Suppressor macrophage (primary cell): Measurements from ENCODE around the gene PLEKHH2.
"Not testable (repeated sequence)": the region's sequence is repeated elsewhere in the genome, so short reads cannot be mapped to it uniquely, and the experiment has no call there.

Experiments used
- DNase-seq, 4 experiments: peaks; one replicate each; pipeline ENCODE4 v3.0.0-alpha.2; 2020 to 2022

The PLEKHH2 gene

GRCh38 chr2:43636621-43637020 lies 439 bp upstream of the PLEKHH2 start:
- no peak for DNase-seq

GRCh38 chr2:43642363-43642762 lies 5.3 kb downstream of the PLEKHH2 start:
- peak in 1 of 4 experiments; percentile 4 for DNase-seq

DNA sequence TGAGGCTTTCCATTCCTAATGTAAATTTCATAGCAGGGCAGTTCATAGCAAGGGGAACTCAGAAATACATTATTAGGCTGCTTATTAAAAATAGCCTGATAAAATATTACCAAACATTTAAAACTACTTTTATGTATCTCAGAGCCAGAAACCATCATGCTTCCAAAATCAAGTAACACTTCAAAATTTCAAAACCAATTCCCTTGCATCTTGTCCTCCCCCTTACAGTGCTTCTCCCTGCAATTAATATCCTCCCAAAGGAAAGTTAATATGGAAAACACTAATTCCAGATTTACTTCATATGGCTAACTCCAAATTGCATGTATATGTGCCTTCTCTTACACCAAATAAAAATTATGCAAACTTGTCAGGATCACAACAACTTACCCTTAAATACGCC lies 6.6 kb downstream of the PLEKHH2 start:
- no peak for DNase-seq

GRCh38 chr2:43648994-43649701 lies 12.1 kb downstream of the PLEKHH2 start:
- DNase-seq, result no peak

GRCh38 chr2:43653506-43653905 lies 16.4 kb downstream of the PLEKHH2 start:
- peak in 1 of 4 experiments; percentile 8 for DNase-seq

- no peak for DNase-seq
These were observed 20.2 kb downstream of the PLEKHH2 start for GRCh38 chr2:43657241-43657640.

DNA sequence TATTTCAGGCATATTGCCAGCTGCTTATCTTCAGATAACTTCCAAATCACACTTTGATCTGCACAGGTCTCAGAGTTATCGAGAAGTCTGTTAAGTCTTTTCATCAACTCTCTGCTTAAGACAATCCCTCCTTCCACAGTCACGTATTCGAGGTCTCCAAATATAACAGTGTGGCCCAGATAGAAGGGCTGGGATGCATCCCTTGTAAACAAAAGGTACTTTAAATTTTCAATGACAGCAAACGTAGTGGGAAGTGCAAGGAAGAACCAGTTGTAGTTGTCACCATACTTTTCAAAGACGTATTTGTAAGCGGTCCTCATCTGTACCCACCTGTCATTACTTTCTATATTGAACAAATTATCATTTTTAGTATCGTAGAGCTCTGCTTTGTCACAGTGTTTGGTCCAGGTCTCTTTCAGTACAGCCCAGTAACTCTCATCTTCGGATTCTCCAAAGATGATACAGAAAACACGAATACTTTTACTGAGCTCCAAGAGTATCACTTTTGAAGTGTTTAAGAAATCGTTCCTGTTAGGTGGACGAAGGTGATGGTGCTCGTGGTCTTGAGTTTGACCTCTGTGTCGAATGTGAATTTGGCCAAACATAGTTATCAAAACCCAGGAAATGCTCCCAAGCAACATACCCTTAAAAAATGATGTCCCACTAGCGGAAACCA lies 38.7 kb downstream of the PLEKHH2 start:
- no peak for DNase-seq

GRCh38 chr2:43676322-43677050 lies 39.4 kb downstream of the PLEKHH2 start, which contains the start of gene C1GALT1C1L:
TSS of gene C1GALT1C1L (minus strand) at chr2:43676429. CDS start at chr2:43676322, 107 bp downstream.
- DNase-seq, result peak in 2 of 4 experiments; percentile 12 to 32

DNA sequence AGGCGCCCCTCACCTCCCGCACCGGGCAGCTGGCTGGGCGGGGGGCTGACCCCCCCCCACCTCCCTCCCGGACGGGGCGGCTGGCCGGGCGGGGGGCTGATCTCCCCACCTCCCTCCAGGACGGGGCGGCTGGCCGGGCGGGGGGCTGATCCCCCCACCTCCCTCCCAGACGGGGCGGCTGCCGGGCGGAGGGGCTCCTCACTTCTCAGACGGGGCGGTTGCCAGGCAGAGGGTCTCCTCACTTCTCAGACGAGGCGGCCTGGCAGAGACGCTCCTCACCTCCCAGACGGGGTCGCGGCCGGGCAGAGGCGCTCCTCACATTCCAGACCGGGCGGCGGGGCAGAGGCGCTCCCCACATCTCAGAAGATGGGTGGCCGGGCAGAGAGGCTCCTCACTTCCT lies 40.7 kb downstream of the PLEKHH2 start:
- not testable (repeated sequence) for DNase-seq

GRCh38 chr2:43685357-43685756 lies 48.3 kb downstream of the PLEKHH2 start:
- peak in 1 of 4 experiments; percentile 19 for DNase-seq

GRCh38 chr2:43689999-43690398 lies 52.9 kb downstream of the PLEKHH2 start:
- DNase-seq, result no peak

DNA sequence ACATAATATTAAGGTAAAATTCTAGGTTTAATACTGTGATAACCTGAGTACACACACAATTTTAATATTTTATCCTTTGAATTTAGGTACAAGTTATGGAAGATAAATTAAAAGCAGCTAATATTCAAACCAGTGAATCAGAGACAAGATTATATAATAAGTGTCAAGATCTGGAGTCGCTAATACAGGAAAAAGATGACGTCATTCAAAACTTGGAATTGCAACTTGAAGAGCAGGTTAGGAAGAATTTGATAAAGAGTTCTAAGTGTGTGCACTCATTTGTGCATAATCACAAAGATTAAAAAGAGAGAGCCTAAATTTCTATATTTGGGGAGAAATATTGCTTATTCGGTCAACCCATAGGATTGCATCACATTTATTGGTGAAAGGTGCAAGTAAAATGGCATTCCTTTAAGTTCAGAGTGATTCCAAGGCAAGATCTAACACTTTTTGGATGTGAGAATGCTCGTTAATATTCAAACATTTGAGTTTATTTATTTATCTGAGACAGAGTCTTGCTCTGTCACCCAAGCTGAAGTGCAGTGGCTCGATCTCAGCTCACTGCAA lies 55.5 kb downstream of the PLEKHH2 start:
- DNase-seq, result no peak

- DNase-seq, result not testable (repeated sequence)
These were observed 61.1 kb downstream of the PLEKHH2 start for GRCh38 chr2:43698140-43698539.

DNA sequence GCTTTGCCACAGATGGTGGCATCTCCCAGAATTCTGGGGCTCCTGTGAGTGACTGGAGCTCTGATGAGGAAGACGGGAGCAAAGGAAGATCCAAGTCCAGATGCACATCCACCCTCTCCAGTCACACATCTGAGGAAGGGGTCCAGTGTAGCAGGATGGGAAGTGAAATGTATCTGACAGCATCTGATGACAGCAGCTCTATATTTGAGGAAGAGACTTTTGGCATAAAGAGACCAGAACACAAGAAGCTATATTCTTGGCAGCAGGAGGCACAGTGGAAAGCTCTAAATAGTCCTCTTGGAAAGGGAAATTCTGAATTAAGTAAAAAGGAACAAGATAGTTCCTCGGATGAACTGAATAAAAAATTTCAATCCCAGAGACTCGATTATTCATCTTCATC lies 62.7 kb downstream of the PLEKHH2 start:
- no peak for DNase-seq

- peak in 2 of 4 experiments; percentile 26 to 41 for DNase-seq
These were observed 64.1 kb downstream of the PLEKHH2 start for GRCh38 chr2:43701111-43701510.

DNA sequence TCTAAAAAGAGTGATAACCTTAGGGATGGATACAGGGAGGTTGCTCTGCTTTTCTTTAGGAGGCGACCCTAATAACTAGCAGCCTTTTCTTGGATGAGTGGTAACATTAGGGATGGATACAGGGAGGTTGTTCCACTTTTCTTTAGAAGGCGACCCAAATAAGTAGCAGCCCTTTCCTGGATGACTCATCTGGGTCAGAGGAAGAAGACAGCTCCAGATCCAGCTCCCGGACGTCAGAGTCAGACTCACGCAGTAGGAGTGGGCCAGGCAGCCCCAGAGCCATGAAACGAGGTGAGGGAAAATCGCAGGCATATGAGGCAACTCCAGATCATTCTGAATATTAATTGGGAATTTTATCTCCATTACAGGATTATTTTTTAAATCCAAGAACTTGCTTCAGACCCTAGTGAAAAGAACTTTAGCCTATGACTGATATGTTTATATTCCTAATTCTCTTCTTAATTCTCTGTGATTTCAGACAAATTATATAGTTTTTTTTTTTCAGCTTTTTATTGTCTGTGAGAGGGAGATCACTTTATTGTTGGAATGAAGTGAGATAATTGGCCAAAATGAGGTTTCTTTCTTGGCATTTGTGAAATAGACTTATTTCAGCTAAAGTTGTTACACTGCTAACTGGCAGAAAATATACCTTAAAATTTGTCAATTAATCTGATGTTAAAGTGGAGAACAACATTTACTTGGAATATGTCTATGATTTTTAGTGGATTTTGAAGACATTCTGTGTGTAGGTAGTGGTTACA lies 70.4 kb downstream of the PLEKHH2 start:
- peak; percentile 25 to 55 (median 48) for DNase-seq

DNA sequence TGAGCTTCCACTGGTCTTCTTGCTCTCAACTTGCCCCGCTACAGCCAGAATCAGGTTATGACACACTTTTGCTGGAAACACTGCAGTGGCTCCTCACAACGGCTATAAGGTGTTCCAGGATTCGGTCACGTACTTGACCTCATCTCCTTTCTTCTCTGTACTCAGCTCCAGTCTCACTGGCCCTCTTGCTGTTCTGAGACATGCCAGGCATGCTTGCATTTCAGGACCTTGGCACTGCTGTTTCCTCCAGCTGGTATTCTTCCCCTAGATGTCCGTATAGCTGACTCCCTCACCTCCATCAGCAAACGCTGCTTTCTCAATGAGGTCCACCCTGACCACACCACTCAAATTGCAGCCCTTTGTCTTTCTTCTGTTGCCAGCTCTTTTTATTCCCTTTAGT lies 71.1 kb downstream of the PLEKHH2 start:
- DNase-seq, result no peak

DNA sequence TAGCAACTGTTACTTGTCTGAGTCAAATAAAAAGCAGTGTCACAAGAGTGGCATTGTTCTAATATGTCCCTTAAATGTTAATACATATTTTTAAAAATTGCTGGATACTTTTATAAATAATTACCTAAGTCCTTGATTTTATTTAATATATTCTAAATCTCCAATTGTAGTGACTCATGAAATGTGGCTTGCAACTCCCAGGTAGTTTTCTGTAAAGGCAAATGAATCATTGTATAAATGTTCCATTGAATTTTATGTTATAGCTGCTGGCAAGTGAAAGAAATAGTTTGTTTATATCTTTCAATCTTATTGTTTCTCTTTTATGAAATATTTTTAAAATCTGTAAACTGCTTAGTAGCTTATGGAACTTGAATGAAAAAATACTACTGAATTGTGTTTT lies 71.8 kb downstream of the PLEKHH2 start:
- no peak for DNase-seq

DNA sequence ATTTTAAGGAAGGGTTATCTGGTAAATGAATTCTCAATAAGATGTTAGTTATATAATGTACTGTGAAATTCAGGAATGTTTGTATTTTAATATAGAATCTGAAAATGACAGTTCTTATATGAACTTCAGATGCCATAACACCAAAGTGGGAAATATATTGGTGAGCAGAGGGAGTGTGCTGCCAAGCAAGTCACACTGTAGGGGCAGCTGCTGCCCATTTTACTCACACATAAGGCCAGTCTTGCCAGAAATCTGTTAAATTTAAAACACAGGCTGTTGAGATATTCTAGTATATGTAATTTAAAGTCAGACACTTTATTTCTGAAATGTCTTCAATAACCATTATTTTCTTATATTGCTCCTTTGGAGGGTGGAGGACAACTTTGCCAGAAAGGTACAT lies 73.8 kb downstream of the PLEKHH2 start:
- no peak for DNase-seq

DNA sequence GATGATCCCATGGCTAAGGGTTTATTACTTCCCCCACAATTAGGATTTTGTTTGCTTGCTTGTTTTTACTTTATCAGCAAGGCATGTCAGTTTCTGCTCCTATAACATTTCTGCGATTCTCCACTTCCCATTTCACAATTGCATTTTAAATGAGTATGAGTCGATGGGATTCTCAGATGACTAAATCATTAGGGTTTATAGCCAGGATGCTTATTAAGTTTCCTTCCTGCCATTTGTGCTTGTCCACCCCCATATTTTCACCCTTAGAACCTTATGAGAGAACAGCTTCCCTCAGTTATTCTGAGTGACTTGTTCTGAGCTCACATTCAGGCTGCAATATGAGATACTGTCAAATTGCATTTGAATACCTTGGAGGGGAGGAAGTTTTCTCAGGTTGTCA lies 77.1 kb downstream of the PLEKHH2 start:
- peak in 3 of 4 experiments; percentile 17 to 58 (median 41) for DNase-seq

- no peak for DNase-seq
These were observed 78.4 kb downstream of the PLEKHH2 start for GRCh38 chr2:43715300-43716098.
